ENCODE results near the gene BIN1. TPM values are rescaled to one million over a fixed set of nuclear protein-coding genes. Genes with fewer than 3 reads are reported as not detected.
A peak's percentile ranks its signal among the peaks of the same experiment; 100 is the strongest.

Gene BIN1
- total RNA-seq, 4 donors from 2014 or later, result 49.2 to 68.3 (median 64.2) TPM

GRCh38 chr2:127091886-127092285 lies 15.1 kb downstream of the BIN1 start:
- no peaks in the 10 kb centered on the region for H3K27me3 ChIP-seq
- no peaks in the 10 kb centered on the region for H3K36me3 ChIP-seq
- WGBS, 2 donors, result 92 to 94% methylated on average over 4 to 6 of the region's 6 CpGs
- no peak overlapping the region for H3K27ac ChIP-seq
- intact Hi-C loops (cut with DNase I), result no loop called here
- TF ChIP-seq POLR2A (IDR thresholded peaks at IDR 0.05) (no peak), CTCF (IDR thresholded peaks at IDR 0.05) (no peak)
- no peaks in the 10 kb centered on the region for H3K9me3 ChIP-seq
- H3K4me3 ChIP-seq (replicated peaks in 1 of 3), result no peak overlapping the region
- H3K4me1 ChIP-seq, result peaks cover 46 to 59% of the 10 kb centered on the region in 2 donors
- no peak for DNase-seq

- H3K4me1 ChIP-seq, result peaks cover 43 to 56% of the 10 kb centered on the region in 2 donors
- no peaks in the 10 kb centered on the region for H3K9me3 ChIP-seq
- no peaks in the 10 kb centered on the region for H3K36me3 ChIP-seq
- no peak overlapping the region for H3K27ac ChIP-seq
- no peak overlapping the region for H3K4me3 ChIP-seq (replicated peaks in 1 of 3)
- no peak for TF ChIP-seq POLR2A (IDR thresholded peaks at IDR 0.05)
- TF ChIP-seq CTCF (IDR thresholded peaks at IDR 0.05), result no peak
- 85 to 89% methylated on average over 4 to 5 of the region's 5 CpGs for WGBS, 2 donors
- intact Hi-C loops (cut with DNase I), result no loop called here
- DNase-seq, result no peak
- no peaks in the 10 kb centered on the region for H3K27me3 ChIP-seq
Observed at GRCh38 chr2:127091148-127091547, 15.8 kb downstream of the BIN1 start.

GRCh38 chr2:127090281-127091120 lies 16.5 kb downstream of the BIN1 start:
- intact Hi-C loops (cut with DNase I), result no loop called here
- Histone ChIP-seq H3K27me3 (no peaks in the 10 kb centered on the region), H3K4me3 (replicated peaks in 1 of 3) (no peak overlapping the region), H3K9me3 (no peaks in the 10 kb centered on the region), H3K27ac (no peak overlapping the region), H3K36me3 (no peaks in the 10 kb centered on the region), H3K4me1 (peaks cover 43 to 54% of the 10 kb centered on the region in 2 donors)
- WGBS, 2 donors, result 87 to 89% methylated on average over 13 to 17 of the region's 18 CpGs
- no peak for DNase-seq
- TF ChIP-seq POLR2A (IDR thresholded peaks at IDR 0.05) (no peak), CTCF (IDR thresholded peaks at IDR 0.05) (no peak)

GRCh38 chr2:127089478-127090235 lies 17.3 kb downstream of the BIN1 start:
- WGBS, 2 donors, result 85 to 86% methylated on average over 10 of the region's 10 CpGs

More at GRCh38 chr2:127089478-127090235, 17.3 kb downstream of the BIN1 start:
- Histone ChIP-seq H3K36me3 (no peaks in the 10 kb centered on the region), H3K4me3 (replicated peaks in 1 of 3) (no peak overlapping the region), H3K4me1 (peaks cover 45 to 54% of the 10 kb centered on the region in 2 donors), H3K27ac (no peak overlapping the region), H3K27me3 (no peaks in the 10 kb centered on the region), H3K9me3 (no peaks in the 10 kb centered on the region)
- DNase-seq, result peak in 1 of 2 donors; percentile 40
- intact Hi-C loops (cut with DNase I), result no loop called here
- no peak for TF ChIP-seq CTCF (IDR thresholded peaks at IDR 0.05)
- TF ChIP-seq POLR2A (IDR thresholded peaks at IDR 0.05), result no peak

Measured in thyroid gland (tissue), 4 donors.